PFSK-1 (cell line): ENCODE data around the gene EIF5AL1.

ENCODE experiments used
- FOXP2 ChIP-seq: optimal IDR thresholded peaks from 2 replicates; pipeline ENCODE3; 2011; ENCODE audit warnings: borderline replicate concordance, control low read depth, inconsistent platforms; ENCODE audit not compliant: insufficient read depth; ENCODE audit errors: extremely low read length, extremely low read depth
- POLR2AphosphoS5 ChIP-seq: IDR thresholded peaks from 2 replicates; pipeline ENCODE4 v1.6.1; 2012; ENCODE audit warnings: low read depth, mild to moderate bottlenecking, control low read depth, low read length, moderate library complexity
- SIN3A ChIP-seq: IDR thresholded peaks from 2 replicates; pipeline ENCODE4 v1.6.1; 2012; ENCODE audit warnings: mild to moderate bottlenecking, low read length, moderate library complexity, borderline replicate concordance; ENCODE audit not compliant: insufficient read depth
- TAF1 ChIP-seq: IDR thresholded peaks from 2 replicates; pipeline ENCODE4 v1.6.1; 2012; ENCODE audit warnings: low read length, control low read depth, borderline replicate concordance; ENCODE audit not compliant: insufficient read depth
- TF ChIP-seq, protein P1 (sequence below), 2 experiments: IDR thresholded peaks; 2 replicates each; pipeline versions ENCODE4 v1.6.1 to v1.8.0; 2011 to 2012; ENCODE audit warnings: low read depth in 2 of 2, low read length in 2 of 2, control low read depth in 1 of 2, inconsistent platforms in 1 of 2, mild to moderate bottlenecking in 1 of 2, moderate library complexity in 1 of 2; ENCODE audit not compliant: insufficient read depth in 1 of 2

Gene EIF5AL1

DNA sequence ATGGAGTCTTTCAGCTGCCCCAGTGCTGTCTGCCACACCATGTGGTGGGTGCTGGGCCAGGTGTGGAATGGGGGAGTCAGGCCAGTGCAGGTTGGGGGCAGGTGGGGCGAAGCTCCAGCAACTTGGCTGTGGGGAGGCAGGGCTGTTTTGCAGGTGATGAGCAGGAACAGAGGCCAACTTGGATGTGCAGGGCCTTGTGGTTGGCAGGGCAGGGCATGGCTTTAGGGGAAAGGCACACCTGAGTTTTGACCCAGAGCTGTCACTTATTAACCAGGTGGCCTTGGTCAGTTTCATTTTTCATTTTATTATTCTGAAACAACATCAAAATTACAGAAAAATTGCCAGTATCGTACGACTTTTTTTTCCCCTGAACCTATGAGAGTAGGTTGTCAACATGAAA is 48.9 kb downstream of the EIF5AL1 start:
- TF ChIP-seq SIN3A (no peak), FOXP2 (no peak), POLR2AphosphoS5 (no peak), TAF1 (no peak)
- TF ChIP-seq, protein P1, sequence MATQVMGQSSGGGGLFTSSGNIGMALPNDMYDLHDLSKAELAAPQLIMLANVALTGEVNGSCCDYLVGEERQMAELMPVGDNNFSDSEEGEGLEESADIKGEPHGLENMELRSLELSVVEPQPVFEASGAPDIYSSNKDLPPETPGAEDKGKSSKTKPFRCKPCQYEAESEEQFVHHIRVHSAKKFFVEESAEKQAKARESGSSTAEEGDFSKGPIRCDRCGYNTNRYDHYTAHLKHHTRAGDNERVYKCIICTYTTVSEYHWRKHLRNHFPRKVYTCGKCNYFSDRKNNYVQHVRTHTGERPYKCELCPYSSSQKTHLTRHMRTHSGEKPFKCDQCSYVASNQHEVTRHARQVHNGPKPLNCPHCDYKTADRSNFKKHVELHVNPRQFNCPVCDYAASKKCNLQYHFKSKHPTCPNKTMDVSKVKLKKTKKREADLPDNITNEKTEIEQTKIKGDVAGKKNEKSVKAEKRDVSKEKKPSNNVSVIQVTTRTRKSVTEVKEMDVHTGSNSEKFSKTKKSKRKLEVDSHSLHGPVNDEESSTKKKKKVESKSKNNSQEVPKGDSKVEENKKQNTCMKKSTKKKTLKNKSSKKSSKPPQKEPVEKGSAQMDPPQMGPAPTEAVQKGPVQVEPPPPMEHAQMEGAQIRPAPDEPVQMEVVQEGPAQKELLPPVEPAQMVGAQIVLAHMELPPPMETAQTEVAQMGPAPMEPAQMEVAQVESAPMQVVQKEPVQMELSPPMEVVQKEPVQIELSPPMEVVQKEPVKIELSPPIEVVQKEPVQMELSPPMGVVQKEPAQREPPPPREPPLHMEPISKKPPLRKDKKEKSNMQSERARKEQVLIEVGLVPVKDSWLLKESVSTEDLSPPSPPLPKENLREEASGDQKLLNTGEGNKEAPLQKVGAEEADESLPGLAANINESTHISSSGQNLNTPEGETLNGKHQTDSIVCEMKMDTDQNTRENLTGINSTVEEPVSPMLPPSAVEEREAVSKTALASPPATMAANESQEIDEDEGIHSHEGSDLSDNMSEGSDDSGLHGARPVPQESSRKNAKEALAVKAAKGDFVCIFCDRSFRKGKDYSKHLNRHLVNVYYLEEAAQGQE (IDR thresholded peaks at IDR 0.05; ENCODE audit: insufficient read depth in 1 of 2, low read depth in 2 of 2, low read length in 2 of 2), result no peak

DNA sequence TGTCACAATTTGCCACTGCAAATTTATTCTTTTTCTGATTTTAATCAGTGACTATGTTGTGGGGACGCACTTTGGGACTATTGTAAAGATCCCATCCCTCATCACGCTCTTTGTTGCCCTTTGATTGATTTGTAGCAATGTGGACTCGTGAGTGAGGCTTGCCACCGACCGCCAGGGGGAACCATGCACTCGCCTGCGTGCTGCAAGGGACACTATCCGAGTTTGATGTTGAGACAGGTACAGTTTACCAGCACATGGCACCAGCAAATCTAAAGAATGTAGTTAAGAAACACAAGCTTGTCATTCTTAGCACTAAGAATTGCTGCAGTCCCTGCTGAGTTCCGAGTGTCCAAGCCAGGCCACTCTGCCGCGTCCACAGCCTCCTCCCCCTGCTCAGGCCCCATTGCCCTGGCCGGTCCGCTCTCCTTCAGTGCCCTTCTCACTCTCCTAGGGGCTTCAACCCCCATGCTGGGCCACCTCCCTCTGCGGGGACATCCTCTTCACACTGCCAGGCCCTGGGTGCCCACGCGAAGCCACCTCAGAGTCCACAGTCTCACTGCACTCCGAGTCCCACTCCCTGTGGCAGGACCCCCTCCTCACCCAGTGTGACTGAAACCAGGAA is 49.9 kb downstream of the EIF5AL1 start:
- TF ChIP-seq, protein P1 (IDR thresholded peaks at IDR 0.05; ENCODE audit: insufficient read depth in 1 of 2, low read depth in 2 of 2, low read length in 2 of 2), result no peak
- no peak for TF ChIP-seq POLR2AphosphoS5
- no peak for TF ChIP-seq SIN3A
- TF ChIP-seq FOXP2, result no peak
- TF ChIP-seq TAF1, result no peak

DNA sequence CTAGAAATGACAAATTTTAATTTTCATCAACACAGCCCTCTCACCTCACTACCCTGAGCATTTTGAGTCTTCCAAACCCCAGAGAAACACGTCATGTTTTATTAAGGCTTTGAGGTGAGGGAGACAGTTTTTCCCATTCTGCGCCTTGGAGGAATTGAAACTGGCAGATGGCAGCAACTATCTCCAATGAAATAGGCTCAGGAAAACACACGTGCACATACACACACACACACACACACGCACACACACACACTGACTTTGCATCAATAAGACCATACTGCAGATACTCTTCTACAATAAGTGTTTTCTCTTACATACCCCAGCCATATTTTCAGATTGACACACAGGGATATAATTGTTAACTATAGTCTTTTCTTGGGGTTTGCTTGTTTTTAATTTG is 51.1 kb downstream of the EIF5AL1 start:
- TF ChIP-seq SIN3A (no peak), TAF1 (no peak)
